Stimulated activated memory B cell treated with anti-CD40 and anti-IgM and Interleukin-4, amounts not matched to agents 10 μg/mL and 1 μg/mL and 100 μg/mL, for 72 hours (primary cell): ENCODE measurements around the gene PIGM.
"Not testable (repeated sequence)": the region's sequence is repeated elsewhere in the genome, so short reads cannot be mapped to it uniquely, and the experiment has no call there.

ENCODE experiments used
- ATAC-seq: fragments of 150-1000 bp; cut with Tn5 transposase; 2 replicates; pipeline ENCODE4 v1.10.0; 2021
- H3K27ac Mint-ChIP-seq: one replicate; pipeline ENCODE4 v1.8.0; 2022; ENCODE audit warnings: mild to moderate bottlenecking, mixed read lengths
- H3K27me3 Mint-ChIP-seq: one replicate; pipeline ENCODE4 v1.8.0; 2022; ENCODE audit warnings: mixed read lengths
- H3K36me3 Mint-ChIP-seq: one replicate; pipeline ENCODE4 v1.8.0; 2022; ENCODE audit warnings: mixed read lengths
- H3K4me1 Mint-ChIP-seq: one replicate; pipeline ENCODE4 v1.8.0; 2022; ENCODE audit warnings: mixed read lengths
- H3K4me3 Mint-ChIP-seq: one replicate; pipeline ENCODE4 v1.8.0; 2022; ENCODE audit warnings: mild to moderate bottlenecking, moderate library complexity, mixed read lengths
- H3K9me3 Mint-ChIP-seq: one replicate; pipeline ENCODE4 v1.8.0; 2022; ENCODE audit warnings: mixed read lengths

PIGM gene

GRCh38 chr1:160066829-160067745, 35.3 kb upstream of the PIGM start:
- ATAC-seq, result no peak
- H3K4me1 Mint-ChIP-seq, result peaks cover 21% of the 10 kb centered on the region
- H3K9me3 Mint-ChIP-seq, result no peaks in the 10 kb centered on the region
- no peak overlapping the region for H3K4me3 Mint-ChIP-seq
- peaks cover 44% of the 10 kb centered on the region for H3K27me3 Mint-ChIP-seq
- H3K27ac Mint-ChIP-seq, result no peak overlapping the region
- no peaks in the 10 kb centered on the region for H3K36me3 Mint-ChIP-seq

DNA sequence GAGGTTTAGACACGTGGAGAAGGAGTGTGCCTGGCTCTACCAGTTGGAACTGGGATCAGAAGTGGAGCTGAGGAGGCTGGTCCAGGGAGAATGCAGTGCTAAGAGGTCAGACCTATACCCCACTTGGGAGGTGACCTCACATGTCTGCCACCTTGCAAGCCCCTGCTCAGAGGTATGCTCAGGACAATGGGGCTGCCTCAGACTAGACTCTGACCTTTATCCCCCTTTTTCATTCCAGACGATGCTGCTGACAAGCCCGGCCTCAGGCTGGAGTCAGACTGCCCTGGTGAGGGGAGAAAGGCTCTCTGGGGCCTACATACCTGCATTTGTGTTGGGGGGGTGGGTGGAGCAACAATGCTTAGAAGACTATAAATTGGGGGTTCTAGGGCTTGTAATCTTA, 33.0 kb upstream of the PIGM start:
- Mint-ChIP-seq H3K9me3 (no peaks in the 10 kb centered on the region), H3K27me3 (peaks cover 32% of the 10 kb centered on the region), H3K27ac (no peak overlapping the region), H3K4me1 (peaks cover 4% of the 10 kb centered on the region), H3K4me3 (no peak overlapping the region), H3K36me3 (no peaks in the 10 kb centered on the region)
- no peak for ATAC-seq

- Mint-ChIP-seq H3K4me3 (no peak overlapping the region), H3K36me3 (no peaks in the 10 kb centered on the region), H3K4me1 (no peaks in the 10 kb centered on the region), H3K27ac (no peak overlapping the region), H3K27me3 (peaks cover 32% of the 10 kb centered on the region), H3K9me3 (no peaks in the 10 kb centered on the region)
- ATAC-seq, result no peak
Measured at GRCh38 chr1:160064164-160064563, 32.4 kb upstream of the PIGM start.

DNA sequence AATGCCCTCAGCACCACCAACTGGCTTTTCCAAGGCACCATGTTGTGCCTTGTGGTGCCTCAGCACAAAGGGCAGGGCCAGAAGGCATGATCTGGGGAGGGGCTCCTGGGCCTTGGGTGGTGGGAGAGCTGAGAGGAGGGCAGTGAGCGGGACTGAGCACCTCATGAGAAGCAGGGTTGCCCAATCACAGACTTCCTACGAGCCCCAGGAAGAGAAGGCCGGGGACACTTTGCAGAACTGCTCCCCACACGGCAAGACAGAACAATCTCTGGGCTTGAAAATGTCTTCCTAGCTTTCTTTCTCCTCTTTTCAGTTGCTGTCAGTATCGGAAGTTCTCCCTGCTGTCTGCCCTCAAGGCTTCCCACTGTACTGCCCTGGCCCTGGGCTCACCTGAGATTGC, 31.4 kb upstream of the PIGM start:
- Mint-ChIP-seq H3K36me3 (no peaks in the 10 kb centered on the region), H3K4me3 (no peak overlapping the region), H3K9me3 (no peaks in the 10 kb centered on the region), H3K27me3 (peaks cover 34% of the 10 kb centered on the region), H3K27ac (no peak overlapping the region), H3K4me1 (no peaks in the 10 kb centered on the region)
- ATAC-seq, result no peak

DNA sequence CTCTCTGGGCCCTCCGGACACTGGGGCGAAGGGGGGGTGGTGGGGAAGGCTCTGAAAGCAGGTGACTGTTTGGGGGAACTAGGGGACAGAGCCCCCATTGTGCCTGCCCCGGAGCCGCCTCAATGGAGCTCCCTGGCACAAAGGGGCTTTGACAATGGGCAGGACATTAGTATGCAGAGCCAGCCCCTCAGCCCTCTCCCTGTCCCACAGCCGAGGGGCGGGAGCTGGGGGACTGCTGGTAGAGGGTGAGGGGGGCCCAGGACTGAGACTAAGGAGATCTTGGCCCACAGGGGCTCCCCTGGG, 30.4 kb upstream of the PIGM start:
- no peak for ATAC-seq
- Mint-ChIP-seq H3K36me3 (no peaks in the 10 kb centered on the region), H3K9me3 (no peaks in the 10 kb centered on the region), H3K27me3 (peaks cover 37% of the 10 kb centered on the region), H3K4me1 (no peaks in the 10 kb centered on the region), H3K4me3 (no peak overlapping the region), H3K27ac (no peak overlapping the region)

GRCh38 chr1:160061369-160062229, 29.8 kb upstream of the PIGM start:
- H3K27ac Mint-ChIP-seq, result no peak overlapping the region
- no peak overlapping the region for H3K4me3 Mint-ChIP-seq
- H3K9me3 Mint-ChIP-seq, result no peaks in the 10 kb centered on the region
- peaks cover 36% of the 10 kb centered on the region for H3K27me3 Mint-ChIP-seq
- no peaks in the 10 kb centered on the region for H3K4me1 Mint-ChIP-seq
- no peak for ATAC-seq
- no peaks in the 10 kb centered on the region for H3K36me3 Mint-ChIP-seq

GRCh38 chr1:160058087-160058486, 26.3 kb upstream of the PIGM start:
- Mint-ChIP-seq H3K27me3 (peaks cover 67% of the 10 kb centered on the region), H3K36me3 (no peaks in the 10 kb centered on the region), H3K4me1 (no peaks in the 10 kb centered on the region), H3K27ac (no peak overlapping the region), H3K4me3 (no peak overlapping the region), H3K9me3 (no peaks in the 10 kb centered on the region)
- no peak for ATAC-seq

DNA sequence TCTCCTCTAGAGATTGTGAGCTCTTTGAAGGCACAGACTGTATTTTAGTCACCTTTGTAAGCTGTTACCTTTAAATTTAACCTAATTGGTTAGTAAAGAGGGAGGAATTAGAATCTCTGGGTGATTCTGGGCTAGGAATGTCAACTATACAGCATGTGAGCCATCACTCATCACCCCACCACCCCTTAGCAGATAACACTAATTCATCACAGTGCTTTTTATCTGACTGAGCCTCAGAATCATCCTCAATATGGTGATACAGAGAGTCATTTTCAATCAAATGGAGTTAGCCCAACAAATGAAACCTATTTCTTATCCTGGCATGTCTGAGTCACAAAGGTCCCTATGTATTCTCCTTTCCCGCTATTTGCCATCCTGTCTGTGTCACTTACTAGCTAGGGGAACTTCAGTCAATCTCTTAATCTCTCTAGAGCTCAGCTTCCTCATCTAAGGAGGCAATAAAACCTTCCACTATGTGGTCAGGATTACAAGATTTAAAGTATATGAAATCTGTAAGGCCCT, 24.9 kb upstream of the PIGM start:
- H3K27me3 Mint-ChIP-seq, result peaks cover 73% of the 10 kb centered on the region
- no peak for ATAC-seq
- no peak overlapping the region for H3K4me3 Mint-ChIP-seq

GRCh38 chr1:160053548-160054365, 22.0 kb upstream of the PIGM start:
- Mint-ChIP-seq H3K36me3 (no peaks in the 10 kb centered on the region), H3K4me3 (no peak overlapping the region), H3K27ac (no peak overlapping the region), H3K4me1 (no peaks in the 10 kb centered on the region), H3K9me3 (no peaks in the 10 kb centered on the region), H3K27me3 (peaks cover 58% of the 10 kb centered on the region)
- no peak for ATAC-seq

More for the DNA sequence above, 24.9 kb upstream of the PIGM start:
- no peaks in the 10 kb centered on the region for H3K36me3 Mint-ChIP-seq
- H3K9me3 Mint-ChIP-seq, result no peaks in the 10 kb centered on the region
- no peaks in the 10 kb centered on the region for H3K4me1 Mint-ChIP-seq
- no peak overlapping the region for H3K27ac Mint-ChIP-seq

- no peak for ATAC-seq
- H3K4me3 Mint-ChIP-seq, result no peak overlapping the region
- no peaks in the 10 kb centered on the region for H3K9me3 Mint-ChIP-seq
- H3K27ac Mint-ChIP-seq, result no peak overlapping the region
- no peaks in the 10 kb centered on the region for H3K36me3 Mint-ChIP-seq
- H3K27me3 Mint-ChIP-seq, result peaks cover 51% of the 10 kb centered on the region
- no peaks in the 10 kb centered on the region for H3K4me1 Mint-ChIP-seq
Measured at GRCh38 chr1:160052936-160053335, 21.1 kb upstream of the PIGM start.

- Mint-ChIP-seq H3K4me3 (no peak overlapping the region), H3K9me3 (no peaks in the 10 kb centered on the region), H3K27ac (no peak overlapping the region), H3K27me3 (peaks cover 31% of the 10 kb centered on the region), H3K4me1 (peaks cover 15% of the 10 kb centered on the region), H3K36me3 (no peaks in the 10 kb centered on the region)
- ATAC-seq, result no peak
Measured at GRCh38 chr1:160050619-160051018, 18.8 kb upstream of the PIGM start.

DNA sequence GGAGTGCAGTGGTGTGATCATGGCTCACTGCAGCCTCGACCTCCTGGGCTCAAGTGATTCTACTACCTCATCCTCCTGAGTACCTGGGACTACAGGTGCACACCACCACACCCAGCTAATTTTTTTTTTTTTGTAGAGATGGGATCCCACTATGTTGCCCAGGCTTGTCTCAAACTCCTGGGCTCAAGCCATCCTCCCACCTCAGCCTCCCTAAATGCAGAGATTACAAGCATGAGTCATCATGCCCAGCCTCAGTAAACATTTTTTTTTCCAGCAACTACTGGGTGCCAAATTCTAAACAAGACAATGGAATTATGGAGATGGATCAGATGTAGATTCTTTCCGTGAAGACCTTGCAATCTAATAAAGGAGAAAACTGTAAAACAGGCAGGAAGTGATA, 18.4 kb upstream of the PIGM start:
- H3K9me3 Mint-ChIP-seq, ATAC-seq, H3K4me3 Mint-ChIP-seq, H3K36me3 Mint-ChIP-seq, H3K27ac Mint-ChIP-seq: not testable (repeated sequence)
- H3K27me3 Mint-ChIP-seq, result peaks cover 26% of the 10 kb centered on the region
- H3K4me1 Mint-ChIP-seq, result peaks cover 15% of the 10 kb centered on the region

DNA sequence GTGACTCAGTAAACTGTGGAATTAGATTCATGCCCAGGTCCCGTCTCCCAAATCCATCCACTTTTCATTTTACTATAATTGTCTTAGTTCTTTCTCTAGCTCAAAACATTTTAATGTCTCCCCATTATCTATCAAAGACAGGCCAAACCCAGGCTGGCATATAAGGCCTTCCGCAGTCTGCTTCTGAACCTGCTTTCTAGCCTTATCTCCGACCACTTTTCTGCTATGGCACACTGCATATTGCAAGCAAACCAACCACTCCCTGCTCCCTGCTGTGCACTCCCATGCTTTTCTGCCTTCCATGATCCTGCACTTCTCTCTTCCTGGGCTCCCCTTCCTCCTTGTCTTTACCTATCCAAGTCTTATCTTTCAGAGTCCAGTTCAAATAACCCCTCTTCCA, 17.3 kb upstream of the PIGM start:
- Mint-ChIP-seq H3K4me3 (no peak overlapping the region), H3K27ac (no peak overlapping the region), H3K4me1 (peaks cover 15% of the 10 kb centered on the region), H3K36me3 (no peaks in the 10 kb centered on the region), H3K27me3 (peaks cover 15% of the 10 kb centered on the region), H3K9me3 (no peaks in the 10 kb centered on the region)
- ATAC-seq, result no peak

DNA sequence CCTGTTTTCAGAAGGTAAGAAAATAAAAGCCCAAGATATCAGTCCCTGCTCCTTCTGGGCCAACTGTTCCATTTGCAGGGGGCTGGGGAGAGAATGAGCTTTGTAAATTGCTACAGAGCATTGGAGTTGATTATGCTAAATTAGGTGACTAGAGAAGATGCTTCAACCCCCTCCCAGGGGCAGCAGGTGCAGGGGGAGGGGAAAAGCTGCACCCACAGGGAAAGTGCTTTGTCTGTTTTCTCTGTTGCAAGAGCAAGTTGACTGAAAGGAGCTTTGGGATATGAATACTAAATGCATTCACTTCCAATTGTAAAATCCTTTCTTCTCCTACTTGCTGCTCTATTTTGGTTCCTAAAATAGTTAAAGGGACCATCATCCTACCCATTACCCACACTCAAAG, 16.5 kb upstream of the PIGM start:
- H3K4me1 Mint-ChIP-seq, result peaks cover 15% of the 10 kb centered on the region
- H3K27ac Mint-ChIP-seq, result no peak overlapping the region
- ATAC-seq, result no peak
- H3K27me3 Mint-ChIP-seq, result peaks cover 10% of the 10 kb centered on the region
- H3K36me3 Mint-ChIP-seq, result no peaks in the 10 kb centered on the region
- H3K9me3 Mint-ChIP-seq, result no peaks in the 10 kb centered on the region
- no peak overlapping the region for H3K4me3 Mint-ChIP-seq
